ENCODE measurements around the gene SRSF8. TPM values are rescaled to one million over a fixed set of nuclear protein-coding genes. Genes with fewer than 3 reads are reported as not detected.

Gene SRSF8
- total and polyA plus RNA-seq, 2 donors (not counting 3 experiments of a cell fraction or from before 2014, with no cell fraction given) = 21.9 to 31.3 TPM

DNA sequence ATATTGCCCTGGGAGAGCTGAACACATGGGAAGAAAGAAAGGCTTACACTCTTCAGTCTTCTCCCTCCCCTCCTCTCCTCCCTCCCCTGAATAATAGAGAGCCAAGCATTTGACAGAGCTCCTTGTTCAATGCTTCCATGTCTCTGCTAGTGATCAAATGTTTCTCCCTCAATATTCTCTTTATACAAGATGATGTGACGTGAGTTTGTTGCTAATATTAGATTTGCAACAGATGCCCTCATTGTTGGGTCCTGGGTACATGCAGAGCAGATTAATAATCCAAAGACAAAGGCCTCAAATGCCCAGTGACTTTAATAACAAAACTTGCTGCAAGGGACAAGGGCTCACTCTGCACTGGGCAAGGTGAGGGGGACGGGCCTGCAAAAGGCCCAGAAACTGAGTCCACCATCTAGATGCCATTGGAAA, 15.9 kb downstream of the SRSF8 start:
- TF ChIP-seq JUN (IDR thresholded peaks at IDR 0.05; ENCODE audit: borderline replicate concordance, insufficient read depth, insufficient read length, low read depth) (no peak), FOS (IDR thresholded peaks at IDR 0.05; ENCODE audit: borderline replicate concordance, insufficient read depth, low read length) (no peak), MYC (IDR thresholded peaks at IDR 0.05; ENCODE audit: low read depth, low read length) (no peak), POLR2A (IDR thresholded peaks at IDR 0.05; ENCODE audit: low read depth, low read length) (no peak), MAX (IDR thresholded peaks at IDR 0.05; ENCODE audit: insufficient read depth, insufficient read length) (no peak), POLR2AphosphoS5 (IDR thresholded peaks at IDR 0.05; ENCODE audit: insufficient read depth, low read depth, low read length) (no peak), CTCF (IDR thresholded peaks at IDR 0.05; ENCODE audit: extremely low read depth in 1 of 2, insufficient read depth in 1 of 2, low read depth in 1 of 2, low read length in 2 of 2) (no peak), GATA2 (IDR thresholded peaks at IDR 0.05; ENCODE audit: insufficient read depth, insufficient read length, low read depth, low read length) (no peak)
- no peaks in the 10 kb centered on the region for H4K20me1 ChIP-seq (replicated peaks; ENCODE audit: control insufficient read depth, extremely low read depth, insufficient read depth, low read length)
- H3K4me3 ChIP-seq (replicated peaks in 1 of 3; ENCODE audit: insufficient read depth in 1 of 3, low read depth in 1 of 3, low read length in 3 of 3) = no peak overlapping the region
- dilution Hi-C loops (cut with MboI; ENCODE audit: extremely low pct_ligation_motif_present, low sequenced_read_pairs) = no loop called here
- no peak overlapping the region for H3K27ac ChIP-seq (ENCODE audit: insufficient read depth, low read depth, low read length)
- H3K4me1 ChIP-seq (ENCODE audit: control insufficient read depth, extremely low read depth, insufficient read depth, low read length) = peaks cover 9% of the 10 kb centered on the region
- H3K9ac ChIP-seq (replicated peaks; ENCODE audit: extremely low read depth, insufficient read depth, low read length) = no peak overlapping the region
- ChIA-PET POLR2A (no interaction called here), CTCF (interaction anchor here (2.8 kb wide), 1 partner anchor 12 kb away, joined by 8 read pairs; no protein-coding TSS in a partner anchor)
- no peak overlapping the region for H2AFZ ChIP-seq (ENCODE audit: low read depth, low read length)
- no peaks in the 10 kb centered on the region for H3K36me3 ChIP-seq (ENCODE audit: control insufficient read depth in 2 of 2, extremely low read depth in 1 of 2, insufficient read depth in 2 of 2, low read length in 2 of 2)
- H3K9me3 ChIP-seq (replicated peaks; ENCODE audit: control insufficient read depth, insufficient read depth, low read length) = no peaks in the 10 kb centered on the region
- no peaks in the 10 kb centered on the region for H3K79me2 ChIP-seq (ENCODE audit: control insufficient read depth, insufficient read depth, low read length)
- no peak for DNase-seq (ENCODE audit: low read depth, low spot score)
- no peak for FAIRE-seq
- no peaks in the 10 kb centered on the region for H3K27me3 ChIP-seq (ENCODE audit: control insufficient read depth in 2 of 2, insufficient read depth in 2 of 2, low read length in 2 of 2)
- intact Hi-C loops (cut with micrococcal nuclease) = no loop called here
- no TSS peak for BruUV-seq (replicated peaks)
- no peak overlapping the region for H3K4me2 ChIP-seq (ENCODE audit: insufficient read depth, low read length)
- H3K9me1 ChIP-seq (replicated peaks; ENCODE audit: control insufficient read depth, extremely low read depth, insufficient read depth, low read length) = no peaks in the 10 kb centered on the region
